Caco-2 (cell line): ENCODE results near the gene ARL3. TPM values are rescaled to one million over a fixed set of nuclear protein-coding genes. Genes with fewer than 3 reads are reported as not detected.

ENCODE experiments used
- BruUV-seq: library from RNA; stranded (reverse); fragments of 400-500 nt; replicated peaks from 2 replicates; lab custom pipeline; 2021; lab: Mats Ljungman, UMichigan
- CTCF ChIA-PET: fragments of 300-600 bp; sonication (Branson Sonifier 250); formaldehyde crosslinking; loops from one replicate; lab custom pipeline; 2022; ENCODE audit warnings: antibody characterized with exemption; lab: Charles Lee
- POLR2A ChIA-PET: fragments of 300-600 bp; sonication (Branson Sonifier 250); formaldehyde crosslinking; loops from one replicate; lab custom pipeline; 2022; ENCODE audit warnings: antibody characterized with exemption; lab: Charles Lee
- DNase-seq, 2 experiments: peaks; one replicate each; pipeline versions ENCODE4 v3.0.0 to v3.0.0-alpha.2; 2020 to 2022
- H3K27me3 ChIP-seq: replicated peaks from 2 replicates; pipeline ENCODE4 v1.6.0; 2011; ENCODE audit warnings: low read length; ENCODE audit not compliant: control insufficient read depth, insufficient read depth
- H3K36me3 ChIP-seq: 2 replicates; pipeline ENCODE4 v1.5.1; 2011; ENCODE audit warnings: low read length; ENCODE audit not compliant: control insufficient read depth, insufficient read depth
- H3K4me1 ChIP-seq: fragments of 250-450 bp; sonication (Bioruptor Pico); 2 replicates; pipeline ENCODE4 v1.5.1; 2020; ENCODE audit warnings: mild to moderate bottlenecking
- H3K4me3 ChIP-seq: 2 replicates; pipeline ENCODE4 v1.5.1; 2011; ENCODE audit warnings: low read depth, mild to moderate bottlenecking, control low read depth, low read length
- H3K9me3 ChIP-seq: fragments of 250-450 bp; sonication (Bioruptor Pico); 2 replicates; pipeline ENCODE4 v1.5.1; 2020; ENCODE audit warnings: mild to moderate bottlenecking, moderate library complexity
- H3K27ac Mint-ChIP-seq: one replicate; pipeline ENCODE4 v1.8.0; 2022; ENCODE audit warnings: mixed read lengths; ENCODE audit not compliant: unreplicated experiment
- H3K27me3 Mint-ChIP-seq: one replicate; pipeline ENCODE4 v1.8.0; 2022; ENCODE audit warnings: mixed read lengths; ENCODE audit not compliant: insufficient read depth, unreplicated experiment
- H3K36me3 Mint-ChIP-seq: one replicate; pipeline ENCODE4 v1.8.0; 2022; ENCODE audit warnings: mild to moderate bottlenecking, mixed read lengths; ENCODE audit not compliant: insufficient read depth, unreplicated experiment
- H3K4me1 Mint-ChIP-seq: one replicate; pipeline ENCODE4 v1.8.0; 2022; ENCODE audit warnings: low read depth, mixed read lengths; ENCODE audit not compliant: unreplicated experiment
- H3K4me3 Mint-ChIP-seq: one replicate; pipeline ENCODE4 v1.8.0; 2022; ENCODE audit warnings: mild to moderate bottlenecking, moderate library complexity, mixed read lengths; ENCODE audit not compliant: unreplicated experiment
- H3K9me3 Mint-ChIP-seq: one replicate; pipeline ENCODE4 v1.8.0; 2022; ENCODE audit warnings: mixed read lengths; ENCODE audit not compliant: unreplicated experiment
- CTCF ChIP-seq, 2 experiments: fragments of 200-600 bp in 1 of 2; IDR thresholded peaks; 1 replicate in 1 of 2; 2 replicates in 1 of 2; pipeline versions ENCODE4 v1.5.1 to v1.8.0; 2011 to 2022; ENCODE audit warnings: antibody characterized with exemption in 1 of 2, control low read depth in 1 of 2, inconsistent platforms in 1 of 2, low read depth in 1 of 2, low read length in 1 of 2, mild to moderate bottlenecking in 1 of 2, moderate library complexity in 1 of 2; ENCODE audit not compliant: insufficient read depth in 1 of 2, severe bottlenecking in 1 of 2, unreplicated experiment in 1 of 2
- intact Hi-C: fragments of 100-400 bp; cut with micrococcal nuclease; formaldehyde crosslinking; loops from one replicate; pipeline ENCODE4 v1.10.0; 2022; ENCODE audit not compliant: unreplicated experiment
- total RNA-seq: library from RNA; stranded (reverse); gene quantifications from 2 replicates; pipeline ENCODE4 v1.2.3, GENCODE V29; 2022

ARL3 gene
- total RNA-seq, 1 experiment from 2014 or later: 7.8 TPM

DNA sequence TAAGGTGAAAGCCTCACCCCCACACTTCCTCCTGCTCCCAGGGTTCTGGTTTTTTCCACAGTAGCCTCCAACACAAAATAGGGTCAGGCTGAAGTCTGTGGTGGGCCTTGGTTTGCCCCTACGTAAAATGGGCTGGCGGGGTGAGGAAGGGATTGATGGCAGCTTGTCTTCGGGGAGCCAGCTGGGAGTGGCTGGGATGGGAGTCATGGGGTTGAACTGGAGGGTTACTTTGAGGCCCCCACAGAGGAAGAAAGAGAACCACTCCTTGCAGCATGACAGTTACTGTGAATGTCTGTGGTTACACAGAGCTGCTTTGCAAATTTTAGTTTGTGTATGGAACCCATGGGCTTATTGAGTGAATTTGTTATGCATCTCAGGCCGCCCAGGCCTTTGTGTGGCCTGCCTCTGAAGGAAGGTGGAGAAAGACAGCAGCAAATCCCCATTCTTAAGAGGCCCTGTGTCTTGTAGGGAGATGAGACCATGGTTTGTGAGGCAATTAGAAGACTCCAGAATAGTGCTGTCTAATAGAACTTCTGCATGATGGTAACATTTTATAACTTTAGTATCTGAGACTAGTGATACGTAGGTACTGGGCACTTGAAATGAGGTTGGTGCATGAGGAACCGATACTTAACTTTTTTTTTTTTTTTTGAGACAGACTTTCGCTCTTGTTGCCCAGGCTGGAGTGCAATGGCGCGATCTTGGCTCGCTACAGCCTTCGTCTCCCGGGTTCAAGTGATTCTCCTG is 61.9 kb downstream of the ARL3 start:
- POLR2A ChIA-PET: no interaction called here
- no peak for TF ChIP-seq CTCF (IDR thresholded peaks at IDR 0.05; ENCODE audit: insufficient read depth in 1 of 2, low read depth in 1 of 2, low read length in 1 of 2, severe bottlenecking in 1 of 2, unreplicated experiment in 1 of 2)
- Histone ChIP-seq H3K9me3 (no peaks in the 10 kb centered on the region), H3K4me3 (no peak overlapping the region), H3K36me3 (peaks cover 5% of the 10 kb centered on the region), H3K4me1 (no peaks in the 10 kb centered on the region), H3K27me3 (no peaks in the 10 kb centered on the region)
- peaks cover 6% of the 10 kb centered on the region for H3K36me3 Mint-ChIP-seq
- DNase-seq: no peak
- H3K9me3 Mint-ChIP-seq: no peaks in the 10 kb centered on the region
- no peaks in the 10 kb centered on the region for H3K27me3 Mint-ChIP-seq
- intact Hi-C loops: no loop called here
- H3K27ac Mint-ChIP-seq: no peak overlapping the region
- BruUV-seq: no TSS peak
- H3K4me3 Mint-ChIP-seq: no peak overlapping the region
- H3K4me1 Mint-ChIP-seq: no peaks in the 10 kb centered on the region
- CTCF ChIA-PET: no interaction called here

- CTCF ChIA-PET: no interaction called here
- intact Hi-C loops: no loop called here
- H3K27me3 Mint-ChIP-seq: no peaks in the 10 kb centered on the region
Observed at GRCh38 chr10:102651455-102652169, 62.6 kb downstream of the ARL3 start.

More at GRCh38 chr10:102651455-102652169, 62.6 kb downstream of the ARL3 start:
- no TSS peak for BruUV-seq
- no peak overlapping the region for H3K4me3 ChIP-seq
- no peaks in the 10 kb centered on the region for H3K9me3 Mint-ChIP-seq
- H3K27me3 ChIP-seq: no peaks in the 10 kb centered on the region
- no peak for DNase-seq
- H3K4me1 ChIP-seq: peaks cover 4% of the 10 kb centered on the region; the same call in 1 of the 2 replicates
- H3K4me3 Mint-ChIP-seq: no peak overlapping the region
- H3K36me3 ChIP-seq: peaks cover 5% of the 10 kb centered on the region
- H3K4me1 Mint-ChIP-seq: peaks cover 4% of the 10 kb centered on the region
- no peaks in the 10 kb centered on the region for H3K9me3 ChIP-seq
- no peak for TF ChIP-seq CTCF (IDR thresholded peaks at IDR 0.05; ENCODE audit: insufficient read depth in 1 of 2, low read depth in 1 of 2, low read length in 1 of 2, severe bottlenecking in 1 of 2, unreplicated experiment in 1 of 2)
- peaks cover 6% of the 10 kb centered on the region for H3K36me3 Mint-ChIP-seq
- no peak overlapping the region for H3K27ac Mint-ChIP-seq
- POLR2A ChIA-PET: no interaction called here
